ENCODE measurements around the gene FLNC. TPM values are rescaled to one million over a fixed set of nuclear protein-coding genes. Genes with fewer than 3 reads are reported as not detected.

Gene FLNC
- total and polyA plus RNA-seq, 9 of the 15 experiments (the other 6 are each of a cell fraction or from before 2014, with no cell fraction given): 0.90 to 155 (median 28.8) TPM

DNA sequence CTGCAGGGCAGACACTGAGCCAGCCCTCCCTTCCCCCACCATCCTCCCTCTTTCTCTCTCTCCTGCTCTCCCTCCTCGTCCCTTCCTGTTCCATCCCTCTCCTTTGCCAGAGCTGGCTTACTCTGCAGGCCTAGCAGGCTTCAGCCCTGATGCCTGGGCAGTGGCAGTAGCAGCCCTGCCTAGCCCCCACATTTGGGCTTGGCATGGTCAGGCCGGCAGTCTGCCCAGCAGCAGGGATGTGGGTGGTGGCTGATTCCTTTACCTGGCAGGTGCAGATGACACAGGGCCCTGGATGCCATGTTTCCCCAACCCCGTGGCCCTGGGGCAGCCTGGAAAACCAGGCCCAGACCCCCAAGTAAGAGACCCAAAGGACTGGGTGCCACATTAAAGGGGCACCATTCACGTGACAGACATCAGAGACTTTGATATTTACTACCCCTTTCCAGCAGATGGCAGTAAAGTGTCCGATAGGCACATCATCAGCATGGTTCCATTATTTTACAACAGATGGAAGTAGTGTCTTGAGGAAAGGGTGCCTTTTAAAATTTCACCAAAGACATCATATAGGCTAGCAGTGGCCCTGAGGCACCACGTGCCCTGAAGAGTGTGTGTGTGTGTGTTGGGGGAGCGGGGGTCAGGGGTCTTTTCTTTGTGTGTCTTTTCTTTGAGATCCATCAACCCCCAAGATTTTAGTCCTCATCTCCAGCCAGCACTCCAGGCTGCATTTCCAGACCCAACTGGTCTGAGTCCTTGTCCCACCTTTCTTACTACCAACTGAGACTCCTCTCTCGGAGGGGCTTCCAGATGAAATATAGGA lies 74.4 kb downstream of the FLNC start:
- Histone ChIP-seq H3K9me3 (replicated peaks; ENCODE audit: control insufficient read depth, insufficient read depth, low read depth, low read length) (peaks cover 2% of the 10 kb centered on the region; the same call in 1 of the 2 replicates), H3K36me3 (ENCODE audit: control insufficient read depth, insufficient read depth, low read length) (no peaks in the 10 kb centered on the region), H2AFZ (ENCODE audit: low read depth, low read length) (no peak overlapping the region), H3K4me1 (replicated peaks in 1 of 2; ENCODE audit: control insufficient read depth in 2 of 2, insufficient read depth in 2 of 2, low read length in 2 of 2) (peaks cover 13 to 29% of the 10 kb centered on the region in 2 experiments), H3K79me2 (ENCODE audit: control insufficient read depth, insufficient read depth, low read length) (no peaks in the 10 kb centered on the region), H3K4me3 (no peak overlapping the region), H3K27ac (ENCODE audit: extremely low read depth, low read depth, low read length) (no peak overlapping the region), H3K9me1 (ENCODE audit: control insufficient read depth, insufficient read depth, low read length) (no peaks in the 10 kb centered on the region), H3K9ac (ENCODE audit: insufficient read depth in 1 of 2, low read depth in 2 of 2, low read length in 2 of 2) (peak overlapping the region in 1 of 2 experiments; percentile 26; a peak in 1 of 4 replicates), H3K27me3 (ENCODE audit: control insufficient read depth in 2 of 2, insufficient read depth in 2 of 2, low read length in 2 of 2) (peaks cover 16 to 32% of the 10 kb centered on the region in 2 experiments), H4K20me1 (replicated peaks; ENCODE audit: control insufficient read depth, insufficient read depth, low read length) (no peaks in the 10 kb centered on the region), H3K4me2 (ENCODE audit: insufficient read depth, low read length) (no peak overlapping the region)
- in situ Hi-C loops (cut with MboI): no loop called here
- FAIRE-seq (peak; percentile 92), ATAC-seq (peak; percentile 76), DNase-seq (ENCODE audit: extremely low read depth in 1 of 4, low spot score in 3 of 4) (peak; percentile 64 to 78 (median 72))
- intact Hi-C loops (cut with micrococcal nuclease): loop anchor here (1.0 kb wide), 2 partner anchors 187 to 306 kb away; no protein-coding TSS in a partner anchor
- BruUV-seq (replicated peaks): no TSS peak
- WGBS (ENCODE audit: insufficient coverage, low coverage, missing lambda C conversion rate): 5% methylated on average over 8 of the region's 8 CpGs
- ChIA-PET POLR2A (interaction anchor here (0.5 to 0.6 kb wide), 2 partner anchors 92 to 213 kb away, joined by 3 read pairs; no protein-coding TSS in a partner anchor), CTCF (ENCODE audit: low intra/inter-chr PET ratio) (interaction anchor here (0.9 to 1.6 kb wide), 3 partner anchors 187 to 309 kb away, joined by 3 to 10 read pairs (median 5); no protein-coding TSS in a partner anchor)
- TF ChIP-seq MTA2 (IDR thresholded peaks at IDR 0.05; ENCODE audit: low read depth) (no peak), SRSF3 (IDR thresholded peaks at IDR 0.05; ENCODE audit: insufficient read depth, low read length) (no peak), ZNF717 (CRISPR knock-in tag; IDR thresholded peaks at IDR 0.05) (no peak), YY1 (IDR thresholded peaks at IDR 0.05; ENCODE audit: borderline replicate concordance in 1 of 3, control insufficient read depth in 1 of 3, extremely low read depth in 1 of 3, insufficient read depth in 3 of 3, insufficient read length in 1 of 3, insufficient replicate concordance in 2 of 3, low read depth in 1 of 3, low read length in 2 of 3) (peak in 1 of 3 experiments; percentile 17), ZBTB17 (CRISPR knock-in tag; IDR thresholded peaks at IDR 0.05) (no peak), TEAD4 (IDR thresholded peaks at IDR 0.05; ENCODE audit: low read length) (no peak), TEAD4 (CRISPR knock-in tag; IDR thresholded peaks at IDR 0.05; ENCODE audit: borderline replicate concordance) (no peak), ZNF589 (CRISPR knock-in tag; IDR thresholded peaks at IDR 0.05; ENCODE audit: low read depth) (peak; percentile 51), SMAD3 (CRISPR knock-in tag; conservative IDR thresholded peaks at IDR 0.05) (no peak), HNRNPK (IDR thresholded peaks at IDR 0.05; ENCODE audit: low read depth, low read length, poor library complexity, severe bottlenecking) (no peak), HDAC6 (IDR thresholded peaks at IDR 0.05; ENCODE audit: low read depth, low read length) (no peak), RB1 (IDR thresholded peaks at IDR 0.05; ENCODE audit: low read depth) (peak; percentile 56; the same call in 1 of the 2 replicates), LCOR (CRISPR knock-in tag; IDR thresholded peaks at IDR 0.05) (0 out of 2 replicates have a peak, but pooled peaks have one; percentile 48), ZBTB1 (CRISPR knock-in tag; IDR thresholded peaks at IDR 0.05; ENCODE audit: borderline replicate concordance, low read depth) (no peak), CCAR2 (IDR thresholded peaks at IDR 0.05; ENCODE audit: low read depth, low read length) (no peak)
- TF ChIP-seq, protein P1, sequence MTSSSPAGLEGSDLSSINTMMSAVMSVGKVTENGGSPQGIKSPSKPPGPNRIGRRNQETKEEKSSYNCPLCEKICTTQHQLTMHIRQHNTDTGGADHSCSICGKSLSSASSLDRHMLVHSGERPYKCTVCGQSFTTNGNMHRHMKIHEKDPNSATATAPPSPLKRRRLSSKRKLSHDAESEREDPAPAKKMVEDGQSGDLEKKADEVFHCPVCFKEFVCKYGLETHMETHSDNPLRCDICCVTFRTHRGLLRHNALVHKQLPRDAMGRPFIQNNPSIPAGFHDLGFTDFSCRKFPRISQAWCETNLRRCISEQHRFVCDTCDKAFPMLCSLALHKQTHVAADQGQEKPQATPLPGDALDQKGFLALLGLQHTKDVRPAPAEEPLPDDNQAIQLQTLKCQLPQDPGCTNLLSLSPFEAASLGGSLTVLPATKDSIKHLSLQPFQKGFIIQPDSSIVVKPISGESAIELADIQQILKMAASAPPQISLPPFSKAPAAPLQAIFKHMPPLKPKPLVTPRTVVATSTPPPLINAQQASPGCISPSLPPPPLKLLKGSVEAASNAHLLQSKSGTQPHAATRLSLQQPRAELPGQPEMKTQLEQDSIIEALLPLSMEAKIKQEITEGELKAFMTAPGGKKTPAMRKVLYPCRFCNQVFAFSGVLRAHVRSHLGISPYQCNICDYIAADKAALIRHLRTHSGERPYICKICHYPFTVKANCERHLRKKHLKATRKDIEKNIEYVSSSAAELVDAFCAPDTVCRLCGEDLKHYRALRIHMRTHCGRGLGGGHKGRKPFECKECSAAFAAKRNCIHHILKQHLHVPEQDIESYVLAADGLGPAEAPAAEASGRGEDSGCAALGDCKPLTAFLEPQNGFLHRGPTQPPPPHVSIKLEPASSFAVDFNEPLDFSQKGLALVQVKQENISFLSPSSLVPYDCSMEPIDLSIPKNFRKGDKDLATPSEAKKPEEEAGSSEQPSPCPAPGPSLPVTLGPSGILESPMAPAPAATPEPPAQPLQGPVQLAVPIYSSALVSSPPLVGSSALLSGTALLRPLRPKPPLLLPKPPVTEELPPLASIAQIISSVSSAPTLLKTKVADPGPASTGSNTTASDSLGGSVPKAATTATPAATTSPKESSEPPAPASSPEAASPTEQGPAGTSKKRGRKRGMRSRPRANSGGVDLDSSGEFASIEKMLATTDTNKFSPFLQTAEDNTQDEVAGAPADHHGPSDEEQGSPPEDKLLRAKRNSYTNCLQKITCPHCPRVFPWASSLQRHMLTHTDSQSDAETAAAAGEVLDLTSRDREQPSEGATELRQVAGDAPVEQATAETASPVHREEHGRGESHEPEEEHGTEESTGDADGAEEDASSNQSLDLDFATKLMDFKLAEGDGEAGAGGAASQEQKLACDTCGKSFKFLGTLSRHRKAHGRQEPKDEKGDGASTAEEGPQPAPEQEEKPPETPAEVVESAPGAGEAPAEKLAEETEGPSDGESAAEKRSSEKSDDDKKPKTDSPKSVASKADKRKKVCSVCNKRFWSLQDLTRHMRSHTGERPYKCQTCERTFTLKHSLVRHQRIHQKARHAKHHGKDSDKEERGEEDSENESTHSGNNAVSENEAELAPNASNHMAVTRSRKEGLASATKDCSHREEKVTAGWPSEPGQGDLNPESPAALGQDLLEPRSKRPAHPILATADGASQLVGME (CRISPR knock-in tag; IDR thresholded peaks at IDR 0.05): no peak
